AG08396 (cell line): Measurements from ENCODE around the gene HSFX3.
"Not testable (repeated sequence)": the region's sequence is repeated elsewhere in the genome, so short reads cannot be mapped to it uniquely, and the experiment has no call there.

ENCODE experiments used
- DNase-seq: peaks from one replicate; pipeline ENCODE4 v3.0.0; 2012; ENCODE audit warnings: low spot score, mixed read lengths

The HSFX3 gene

GRCh38 chrX:149549701-149550100 lies at the start of gene HSFX3:
TSS of gene HSFX3 (minus strand) at chrX:149549924. CDS start at chrX:149549852, 72 bp downstream.
- not testable (repeated sequence) for DNase-seq

GRCh38 chrX:149598603-149599002 lies 48.9 kb upstream of the HSFX3 start:
- not testable (repeated sequence) for DNase-seq

GRCh38 chrX:149595943-149596342 lies 46.2 kb upstream of the HSFX3 start:
- not testable (repeated sequence) for DNase-seq

GRCh38 chrX:149595214-149595613 lies 45.5 kb upstream of the HSFX3 start, which contains the start of gene HSFX2:
TSS of gene HSFX2 (minus strand) at chrX:149595314. CDS start at chrX:149594700, 614 bp downstream.
- not testable (repeated sequence) for DNase-seq

GRCh38 chrX:149590993-149591392 lies 41.3 kb upstream of the HSFX3 start:
- DNase-seq, result not testable (repeated sequence)

- not testable (repeated sequence) for DNase-seq
Measured at GRCh38 chrX:149587359-149587758, 37.6 kb upstream of the HSFX3 start, which contains the start of gene MAGEA9B. TSS of gene MAGEA9B (minus strand) at chrX:149587459. CDS start at chrX:149583179, 4,280 bp downstream.

GRCh38 chrX:149585631-149586030 lies 35.9 kb upstream of the HSFX3 start:
- not testable (repeated sequence) for DNase-seq

- not testable (repeated sequence) for DNase-seq
Measured at GRCh38 chrX:149573456-149573855, 23.7 kb upstream of the HSFX3 start.

- no peak for DNase-seq
Measured at GRCh38 chrX:149572743-149573142, 23.0 kb upstream of the HSFX3 start.

- no peak for DNase-seq
Measured at GRCh38 chrX:149571770-149572169, 22.0 kb upstream of the HSFX3 start.

- peak; percentile 33 for DNase-seq
Measured at GRCh38 chrX:149570668-149571067, 20.9 kb upstream of the HSFX3 start.

- no peak for DNase-seq
Measured at GRCh38 chrX:149569770-149570169, 20.0 kb upstream of the HSFX3 start.

GRCh38 chrX:149568701-149569296 lies 19.1 kb upstream of the HSFX3 start:
- no peak for DNase-seq

GRCh38 chrX:149567621-149568417 lies 18.1 kb upstream of the HSFX3 start:
- DNase-seq, result no peak

- no peak for DNase-seq
Measured at GRCh38 chrX:149563359-149563758, 13.6 kb upstream of the HSFX3 start.

- DNase-seq, result not testable (repeated sequence)
Measured at GRCh38 chrX:149555251-149555650, 5.5 kb upstream of the HSFX3 start.

GRCh38 chrX:149551939-149552248 lies 2.2 kb upstream of the HSFX3 start:
- not testable (repeated sequence) for DNase-seq

GRCh38 chrX:149551245-149551938 lies 1.7 kb upstream of the HSFX3 start:
- DNase-seq, result not testable (repeated sequence)

- DNase-seq, result not testable (repeated sequence)
Measured at GRCh38 chrX:149550454-149550853, 730 bp upstream of the HSFX3 start.

- DNase-seq, result not testable (repeated sequence)
Measured at GRCh38 chrX:149547782-149548181, 1.9 kb downstream of the HSFX3 start.

- DNase-seq, result not testable (repeated sequence)
Measured at GRCh38 chrX:149546962-149547361, 2.8 kb downstream of the HSFX3 start.
